CD4-positive, alpha-beta T cell treated with Interleukin-21 for 1 hour (primary cell): ENCODE data around the gene C19orf25.
"Not testable (repeated sequence)": the region's sequence is repeated elsewhere in the genome, so short reads cannot be mapped to it uniquely, and the experiment has no call there.

Source experiments
- DNase-seq: peaks from one replicate; pipeline ENCODE4 v3.0.0-alpha.2; 2020

Gene C19orf25

DNA sequence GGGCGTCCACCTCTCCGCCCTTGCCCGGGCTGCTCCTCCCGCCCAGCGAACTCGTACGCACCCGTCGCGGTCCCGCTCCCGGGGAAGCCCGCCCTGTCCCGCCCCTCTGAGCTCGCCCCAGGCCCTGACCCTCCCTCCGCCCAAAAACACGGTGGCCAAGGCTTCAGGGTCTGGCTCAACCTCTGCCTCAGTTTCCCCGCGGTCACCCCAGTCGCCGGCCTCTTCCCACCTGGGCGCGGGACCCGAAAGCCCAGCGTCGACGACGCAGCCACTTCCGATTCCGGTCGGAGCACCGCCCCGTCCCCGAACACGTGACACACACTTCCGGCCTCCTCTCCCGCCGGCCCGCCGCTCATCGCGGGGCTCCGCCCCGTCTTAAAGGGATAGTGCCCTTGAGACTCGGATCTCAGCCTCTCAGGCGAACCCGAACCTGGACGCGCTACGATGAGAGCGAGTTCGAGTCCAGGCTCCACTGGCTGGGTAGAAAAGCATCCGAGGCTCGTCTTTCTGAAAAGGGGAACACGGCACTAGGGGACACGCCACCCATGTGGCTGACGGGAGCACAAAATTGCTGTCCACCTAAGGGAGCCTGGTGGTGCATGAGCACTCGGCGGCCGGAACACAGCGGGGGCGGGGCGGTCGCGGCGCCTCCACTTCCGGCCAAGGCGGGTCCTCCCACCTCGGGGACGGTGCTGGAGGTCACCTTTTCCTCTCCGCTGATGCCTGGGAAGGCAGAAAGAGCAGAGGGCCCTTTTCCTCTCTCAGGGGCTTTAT lies at the start of gene C19orf25:
TSS of gene C19orf25 (minus strand) at position 282 of the 774 bp plus-strand sequence. CDS start 312 bp downstream, outside the sequence.
- DNase-seq, result peak; percentile 92

DNA sequence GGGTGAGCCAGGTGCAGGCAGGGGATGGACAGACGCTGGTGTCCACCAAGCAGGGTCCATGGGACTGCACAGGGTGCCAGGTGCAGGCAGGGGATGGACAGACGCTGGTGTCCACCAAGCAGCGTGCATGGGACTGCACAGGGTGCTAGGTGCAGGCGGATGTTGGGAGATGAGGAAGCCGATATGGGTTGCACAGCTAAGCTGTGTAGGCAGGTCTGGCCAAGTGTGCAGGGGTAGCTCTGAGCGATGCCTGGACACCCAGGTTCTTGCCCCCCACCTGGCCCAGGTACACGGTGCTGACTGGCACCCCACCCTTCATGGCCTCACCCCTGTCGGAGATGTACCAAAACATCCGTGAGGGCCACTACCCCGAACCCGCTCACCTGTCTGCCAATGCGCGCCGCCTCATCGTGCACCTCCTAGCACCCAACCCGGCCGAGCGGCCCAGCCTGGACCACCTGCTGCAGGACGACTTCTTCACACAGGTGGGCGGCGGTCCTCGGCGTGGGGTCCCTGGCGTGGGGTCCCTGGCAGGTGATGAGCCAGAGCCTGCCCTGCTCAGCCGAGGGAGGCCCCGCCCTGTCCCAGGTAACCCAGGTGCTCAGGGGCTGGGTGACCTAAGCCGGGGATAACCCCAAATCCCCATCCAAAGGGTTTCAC lies 48.8 kb upstream of the C19orf25 start:
- DNase-seq, result no peak

DNA sequence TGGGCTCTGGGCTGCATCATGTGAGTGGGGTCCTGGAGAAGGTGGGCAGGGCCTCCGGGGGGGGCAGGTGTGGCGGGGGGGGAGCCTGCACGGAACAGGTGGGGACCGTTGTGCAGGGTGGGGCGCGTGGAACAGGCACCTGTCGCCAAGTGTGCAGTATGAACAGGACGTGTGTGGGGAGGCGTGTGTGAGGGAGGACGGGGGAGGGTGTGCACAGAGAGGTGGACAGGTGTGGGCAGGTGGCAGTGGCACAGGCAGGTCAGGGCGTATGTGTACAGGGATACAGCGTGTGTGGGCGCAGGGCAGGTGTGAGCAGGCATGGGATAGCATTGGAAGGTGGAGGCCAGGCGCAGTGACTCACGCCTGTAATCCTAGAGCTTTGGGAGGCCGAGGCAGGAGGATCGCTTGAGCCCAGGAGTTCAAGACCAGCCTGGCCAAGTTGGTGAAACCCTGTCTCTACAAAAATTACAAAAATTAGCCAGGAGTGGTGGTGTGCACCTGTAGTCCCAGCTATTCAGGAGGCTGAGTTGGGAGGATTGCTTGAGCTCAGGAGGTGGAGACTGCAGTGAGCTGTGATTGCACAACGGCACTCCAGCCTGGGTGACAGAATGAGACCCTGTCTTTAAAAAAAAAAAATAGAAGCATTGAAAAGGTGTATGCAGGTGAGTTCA lies 48.1 kb upstream of the C19orf25 start:
- no peak for DNase-seq

DNA sequence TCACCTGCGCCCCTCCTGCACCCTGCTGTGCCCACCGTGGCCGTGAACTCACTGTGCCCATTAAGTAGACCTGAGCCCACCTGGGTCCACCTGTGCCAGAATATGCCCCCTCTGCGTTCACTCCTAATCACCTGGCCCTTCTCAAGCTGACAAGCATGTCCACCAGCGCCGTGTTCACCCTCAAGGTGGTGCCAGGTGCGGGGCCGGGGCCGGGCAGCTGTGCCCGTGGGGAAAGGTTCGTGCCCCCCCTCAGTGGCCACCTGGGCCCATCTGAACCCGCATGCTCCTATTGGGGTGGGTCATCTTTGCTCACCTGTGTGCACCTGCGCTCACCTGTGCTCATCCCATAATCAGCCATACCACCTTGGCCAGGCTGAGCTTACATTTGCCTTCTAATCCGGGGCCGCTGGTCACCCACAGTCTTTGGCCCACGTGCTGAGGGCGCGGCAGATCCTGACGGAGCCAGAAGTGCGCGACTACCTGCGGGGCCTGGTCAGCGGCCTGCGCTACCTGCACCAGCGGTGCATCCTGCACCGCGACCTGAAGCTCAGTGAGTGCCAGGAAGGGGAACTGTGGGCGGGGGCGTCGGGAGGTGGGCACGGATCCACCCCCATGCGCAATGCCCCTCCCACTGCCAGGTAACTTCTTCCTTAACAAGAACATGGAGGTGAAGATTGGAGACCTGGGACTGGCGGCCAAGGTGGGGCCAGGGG lies 47.2 kb upstream of the C19orf25 start:
- DNase-seq, result no peak

DNA sequence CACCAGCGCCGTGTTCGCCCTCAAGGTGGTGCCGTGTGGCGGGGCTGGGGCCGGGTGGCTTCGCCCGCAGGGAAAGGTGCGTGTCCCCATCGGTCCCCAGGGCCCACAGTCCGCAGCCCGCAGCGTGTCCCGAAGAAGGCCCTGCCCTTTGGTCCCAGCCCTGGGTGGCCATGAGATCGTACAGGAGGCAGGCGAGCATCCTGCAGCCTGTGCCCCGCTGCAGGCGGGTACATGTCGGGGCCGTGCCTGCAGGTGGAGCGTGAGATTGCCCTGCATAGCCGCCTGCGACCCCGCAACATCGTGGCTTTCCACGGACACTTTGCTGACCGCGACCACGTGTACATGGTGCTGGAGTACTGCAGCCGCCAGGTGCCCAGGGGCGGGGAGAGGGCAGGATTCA lies 46.3 kb upstream of the C19orf25 start:
- DNase-seq, result no peak

DNA sequence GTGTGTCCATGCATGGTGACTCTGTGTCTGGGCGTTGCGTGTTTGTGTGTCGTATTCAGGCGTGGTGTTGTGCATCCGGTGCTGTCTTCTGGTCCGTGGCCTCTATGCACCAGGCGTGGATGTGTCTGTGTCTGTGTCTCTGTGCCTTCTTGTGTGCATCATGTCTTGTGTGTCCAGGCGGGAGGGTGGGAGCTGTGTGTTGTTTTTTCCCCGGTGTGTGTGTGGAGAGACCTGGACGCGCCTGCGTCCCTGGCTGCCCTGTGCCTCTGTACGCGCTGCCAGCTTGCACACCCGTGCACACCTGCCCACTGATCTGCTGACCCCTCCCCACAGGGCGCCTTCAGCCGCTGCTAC lies 45.9 kb upstream of the C19orf25 start:
- DNase-seq, result no peak

DNA sequence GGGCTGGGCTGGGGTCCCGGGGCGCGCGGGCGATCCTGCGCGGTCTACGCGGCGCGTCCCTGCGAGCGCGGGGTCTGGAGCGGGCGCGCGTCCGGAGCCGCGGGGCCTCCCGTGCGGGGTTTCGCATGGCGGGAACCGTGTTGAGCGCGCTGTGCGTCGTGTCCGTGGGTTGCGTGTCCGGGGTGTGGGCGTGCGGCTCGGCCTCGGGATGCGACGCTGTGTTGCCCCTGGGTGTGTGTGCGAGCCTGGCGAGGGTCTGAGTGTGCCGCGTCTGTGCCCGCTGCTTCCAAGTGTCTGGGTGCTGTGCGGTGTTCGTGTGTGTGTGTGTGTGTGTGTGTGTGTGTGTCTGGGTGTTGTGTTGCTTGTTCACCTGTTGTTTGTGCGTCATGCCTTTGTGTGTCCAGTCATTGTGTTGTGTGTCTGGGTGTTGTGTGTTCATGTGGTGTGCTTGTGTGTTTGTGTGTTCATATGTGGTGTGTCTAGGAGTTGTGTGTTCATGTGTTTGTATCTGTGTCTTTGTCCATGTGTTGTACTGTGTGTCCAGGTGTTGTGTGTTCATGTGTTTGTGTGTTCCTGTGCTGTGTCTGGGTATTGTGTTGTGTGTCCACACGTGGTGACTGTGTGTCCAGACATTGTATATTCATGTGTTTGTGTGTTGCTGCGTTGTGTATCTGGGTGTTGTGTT lies 45.4 kb upstream of the C19orf25 start:
- DNase-seq, result no peak

DNA sequence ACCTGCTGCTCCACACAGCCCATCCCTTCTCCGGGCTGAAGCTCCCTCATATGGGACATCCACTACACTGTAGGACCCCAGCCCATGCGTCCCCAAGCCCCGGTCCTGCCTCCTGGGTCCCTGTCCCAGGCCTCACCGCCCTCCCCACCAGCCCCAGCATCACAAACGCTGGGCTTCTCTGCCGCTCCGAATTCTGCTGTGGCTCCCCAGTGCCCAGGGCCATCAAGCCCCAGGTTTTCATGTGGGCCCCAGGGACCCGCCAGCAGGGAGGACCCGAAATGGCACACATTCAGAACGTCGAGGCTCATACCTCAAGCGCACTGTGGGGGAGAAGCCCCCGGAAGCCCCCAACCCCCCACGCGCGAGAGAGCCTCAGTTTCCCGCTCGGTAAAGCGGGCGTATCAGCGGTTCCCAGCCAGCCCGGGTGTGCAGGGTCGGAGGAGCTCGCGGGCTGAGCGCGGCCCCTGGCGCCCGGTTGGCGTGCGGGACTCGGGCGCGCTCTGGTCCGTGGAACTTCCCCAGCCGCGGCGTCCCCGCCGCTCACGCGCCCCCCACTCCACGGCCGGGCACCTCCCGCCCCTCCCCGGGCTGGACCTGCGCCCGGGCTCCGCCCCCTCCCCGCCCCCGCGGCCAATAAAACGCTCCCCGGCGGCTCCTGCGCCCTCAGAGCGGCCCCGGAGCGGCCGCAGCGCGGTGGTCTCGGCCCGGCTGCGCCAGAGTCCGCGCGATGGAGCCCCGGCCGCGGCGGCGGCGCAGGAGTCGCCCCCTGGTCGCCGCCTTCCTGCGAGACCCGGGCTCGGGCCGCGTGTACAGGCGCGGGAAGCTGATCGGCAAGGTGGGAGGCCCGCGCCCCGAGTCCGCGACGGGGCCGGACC lies 44.6 kb upstream of the C19orf25 start, which contains the start of gene PLK5:
TSS of gene PLK5 (plus strand) at position 666 of the 875 bp plus-strand sequence. CDS start 2,920 bp downstream, outside the sequence.
- no peak for DNase-seq

DNA sequence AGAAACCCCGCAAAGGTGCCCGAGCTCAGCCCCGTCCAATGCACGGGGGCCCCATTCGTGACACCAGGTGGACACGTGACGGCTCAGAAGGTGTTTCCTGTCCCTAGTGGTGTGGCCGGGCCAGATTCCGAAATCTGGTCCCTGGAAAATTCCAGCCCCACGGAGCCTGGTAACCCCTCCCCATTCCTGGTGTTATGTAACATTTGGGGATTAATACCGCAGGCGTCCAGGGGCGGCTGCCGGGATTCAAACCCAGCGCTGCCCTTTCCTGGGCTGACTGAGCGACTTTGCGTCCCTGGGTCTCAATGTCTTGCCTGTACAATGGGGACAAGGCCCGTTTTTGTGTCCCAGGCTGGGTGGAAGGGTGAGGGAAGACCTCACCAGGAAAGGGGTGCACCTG lies 43.8 kb upstream of the C19orf25 start:
- no peak for DNase-seq

DNA sequence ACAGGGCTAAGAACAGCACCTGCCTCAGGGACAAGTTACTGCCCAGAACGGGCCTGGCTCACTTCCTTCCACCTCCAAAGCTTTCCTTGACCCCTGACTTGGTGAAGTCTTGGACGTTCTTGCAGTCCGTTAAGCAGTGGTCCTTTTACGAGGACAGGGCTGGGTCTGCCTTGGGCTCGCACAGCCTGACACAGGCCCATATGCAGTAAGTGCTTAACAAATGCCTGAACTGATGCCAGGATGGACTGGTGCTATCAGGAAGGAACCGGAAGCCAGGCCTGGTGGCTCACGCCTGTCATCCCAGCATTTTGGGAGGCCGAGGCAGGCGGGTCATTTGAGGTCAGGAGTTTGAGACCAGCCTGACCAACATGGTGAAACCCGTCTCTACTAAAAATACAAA lies 43.0 kb upstream of the C19orf25 start:
- no peak for DNase-seq

DNA sequence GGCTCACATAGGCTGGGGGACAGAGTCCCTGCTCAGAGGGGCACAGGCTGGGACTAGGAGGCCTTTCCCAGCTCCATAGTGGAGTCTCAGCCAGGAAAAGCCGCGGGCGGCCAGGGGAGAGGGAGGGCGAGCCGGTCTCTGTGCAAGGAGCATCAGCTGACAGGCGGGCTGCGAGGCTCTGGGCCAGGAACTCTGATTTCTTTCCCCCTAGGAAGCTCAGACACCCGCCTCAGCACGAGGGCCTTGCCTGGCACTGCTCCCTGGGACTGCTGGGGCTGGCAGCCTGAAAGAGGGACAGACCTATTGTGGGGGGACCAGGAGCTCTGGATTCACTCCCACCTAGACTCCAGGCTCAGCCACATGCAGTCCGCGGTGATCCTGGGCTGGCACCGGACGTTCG lies 42.6 kb upstream of the C19orf25 start:
- DNase-seq, result no peak

DNA sequence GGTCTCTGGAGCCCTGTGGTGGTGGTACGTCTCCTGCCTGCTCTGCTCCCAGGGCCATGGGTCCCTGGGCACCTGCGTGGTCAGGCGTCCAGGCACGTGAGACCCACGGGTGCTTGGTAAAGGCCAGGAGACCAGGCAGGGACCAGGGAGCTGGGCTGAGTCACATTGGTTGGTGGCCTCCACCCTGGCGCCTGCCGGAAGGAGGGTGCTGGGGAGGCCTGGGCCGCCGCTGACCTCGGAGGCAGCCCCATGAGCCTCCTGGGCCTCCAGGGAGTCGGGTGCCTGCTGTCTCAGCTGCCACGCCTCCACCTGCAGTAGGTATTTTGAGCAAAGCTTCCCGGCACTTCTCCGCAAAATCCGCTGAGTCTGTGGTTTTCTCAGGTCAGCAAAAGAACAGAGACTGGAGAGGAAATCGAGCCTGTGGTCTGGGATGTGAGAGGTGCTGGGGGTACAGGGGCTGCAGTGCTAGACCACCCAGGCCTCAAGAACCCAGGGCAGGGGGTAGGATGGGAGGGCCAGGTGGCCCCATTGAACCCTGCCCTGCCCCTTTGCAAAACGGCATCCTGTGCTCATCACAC lies 41.3 kb upstream of the C19orf25 start:
- no peak for DNase-seq

DNA sequence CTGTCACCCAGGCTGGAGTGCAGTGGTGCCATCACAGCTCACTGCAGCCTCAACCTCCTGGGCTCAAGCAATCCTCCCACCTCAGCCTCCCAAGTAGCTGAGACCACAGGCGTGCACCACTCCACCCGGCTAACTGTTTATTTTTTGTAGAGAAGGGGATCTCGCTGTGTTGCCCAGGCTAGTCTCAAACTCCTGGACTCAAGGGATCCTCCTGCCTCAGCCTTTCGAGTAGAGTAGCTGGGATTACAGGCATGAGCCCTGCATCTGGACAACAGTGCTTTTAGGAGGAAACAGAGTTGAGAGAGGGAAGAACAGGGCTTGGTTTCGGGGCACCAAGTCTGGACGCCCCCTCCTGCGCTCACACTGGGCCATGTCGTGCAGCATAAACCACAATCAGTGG lies 40.8 kb upstream of the C19orf25 start:
- DNase-seq, result not testable (repeated sequence)

DNA sequence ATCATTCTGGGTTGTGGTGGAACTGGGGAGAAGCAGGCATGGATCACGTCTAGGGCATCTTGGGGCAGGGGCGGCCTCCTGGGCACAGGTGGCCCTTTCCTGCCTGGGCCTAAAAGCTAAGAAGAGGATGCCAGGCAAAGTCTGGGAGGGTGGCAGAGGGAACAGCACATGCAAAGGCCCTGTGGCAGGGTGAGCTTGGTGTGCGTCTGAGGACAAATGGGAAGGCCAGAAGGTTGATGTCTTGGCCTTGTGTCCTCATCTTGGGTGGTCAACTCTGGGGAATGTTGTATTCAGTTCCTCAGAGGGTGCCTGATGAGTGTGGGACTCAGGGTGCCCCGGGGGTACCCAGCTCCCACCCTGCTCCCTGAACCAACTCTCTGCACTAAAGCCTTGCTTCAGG lies 39.5 kb upstream of the C19orf25 start:
- DNase-seq, result no peak

DNA sequence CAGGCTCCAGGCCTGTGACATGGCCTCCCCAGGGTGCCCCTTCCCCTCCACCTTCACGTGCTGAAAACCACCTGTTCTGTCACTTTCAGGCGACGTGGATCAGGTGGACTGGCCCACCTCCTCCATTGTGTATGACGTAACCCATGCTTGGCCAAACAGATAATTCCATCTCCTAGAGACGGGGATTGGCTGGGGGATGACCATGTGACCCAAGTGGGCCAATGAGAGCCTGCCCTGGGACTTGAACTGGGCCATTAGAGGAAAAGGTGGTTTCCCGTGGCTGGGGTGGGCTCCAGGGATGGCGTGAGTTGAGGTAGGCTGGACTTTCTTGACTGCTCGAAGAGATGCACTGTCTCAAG lies 37.4 kb upstream of the C19orf25 start:
- DNase-seq, result no peak

DNA sequence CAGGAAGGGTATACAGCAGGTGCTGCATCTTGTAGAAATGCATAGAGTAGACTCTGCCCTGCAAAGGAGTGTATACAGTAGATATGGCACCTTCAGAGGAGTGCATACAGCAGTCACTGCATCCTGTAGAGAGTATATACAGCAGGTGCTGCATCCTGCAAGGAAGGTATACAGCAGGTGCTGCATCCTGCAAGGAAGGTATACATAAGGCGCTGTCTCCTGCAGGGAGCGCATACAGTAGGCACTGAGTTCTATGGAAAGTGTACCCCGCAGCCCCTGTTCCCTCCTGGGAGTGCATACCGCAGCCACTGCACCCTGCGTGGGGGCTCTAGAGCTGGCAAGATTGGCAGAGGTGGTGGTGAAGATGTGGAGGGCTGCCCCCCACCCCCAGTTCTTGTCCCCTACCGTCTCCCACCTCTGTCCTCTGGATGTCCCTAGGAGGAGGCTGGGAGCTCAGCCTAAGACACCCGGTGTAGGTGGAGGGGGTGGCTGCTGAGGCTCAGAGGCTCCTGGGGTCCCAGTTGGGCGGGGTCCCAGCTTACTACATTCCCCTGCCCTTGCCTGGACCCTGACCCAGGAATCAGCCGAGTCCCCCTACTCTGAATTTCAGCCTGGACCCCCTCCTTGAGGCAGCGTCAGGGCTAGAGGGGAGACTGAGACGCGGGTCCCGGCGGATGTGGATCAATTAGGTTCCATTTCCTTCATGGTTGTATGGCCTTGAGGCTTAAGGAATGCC lies 36.1 kb upstream of the C19orf25 start:
- DNase-seq, result no peak

DNA sequence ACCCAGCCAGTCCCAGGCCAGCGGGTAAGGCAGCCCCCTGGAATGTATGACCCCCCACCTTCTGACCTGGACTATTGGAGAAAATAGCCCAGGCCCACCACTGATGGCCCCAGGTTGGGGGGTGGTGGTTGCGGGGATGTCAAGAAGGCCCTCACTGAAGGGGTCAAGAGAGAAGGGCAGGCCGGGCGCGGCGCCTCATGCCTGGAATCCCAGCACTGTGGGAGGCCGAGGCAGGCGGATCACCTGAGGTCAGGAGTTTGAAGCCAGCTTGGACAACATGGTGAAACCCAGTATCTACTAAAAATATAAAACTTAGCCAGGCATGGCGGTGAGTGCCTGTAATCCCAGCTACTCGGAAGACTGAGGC lies 35.3 kb upstream of the C19orf25 start:
- no peak for DNase-seq

DNA sequence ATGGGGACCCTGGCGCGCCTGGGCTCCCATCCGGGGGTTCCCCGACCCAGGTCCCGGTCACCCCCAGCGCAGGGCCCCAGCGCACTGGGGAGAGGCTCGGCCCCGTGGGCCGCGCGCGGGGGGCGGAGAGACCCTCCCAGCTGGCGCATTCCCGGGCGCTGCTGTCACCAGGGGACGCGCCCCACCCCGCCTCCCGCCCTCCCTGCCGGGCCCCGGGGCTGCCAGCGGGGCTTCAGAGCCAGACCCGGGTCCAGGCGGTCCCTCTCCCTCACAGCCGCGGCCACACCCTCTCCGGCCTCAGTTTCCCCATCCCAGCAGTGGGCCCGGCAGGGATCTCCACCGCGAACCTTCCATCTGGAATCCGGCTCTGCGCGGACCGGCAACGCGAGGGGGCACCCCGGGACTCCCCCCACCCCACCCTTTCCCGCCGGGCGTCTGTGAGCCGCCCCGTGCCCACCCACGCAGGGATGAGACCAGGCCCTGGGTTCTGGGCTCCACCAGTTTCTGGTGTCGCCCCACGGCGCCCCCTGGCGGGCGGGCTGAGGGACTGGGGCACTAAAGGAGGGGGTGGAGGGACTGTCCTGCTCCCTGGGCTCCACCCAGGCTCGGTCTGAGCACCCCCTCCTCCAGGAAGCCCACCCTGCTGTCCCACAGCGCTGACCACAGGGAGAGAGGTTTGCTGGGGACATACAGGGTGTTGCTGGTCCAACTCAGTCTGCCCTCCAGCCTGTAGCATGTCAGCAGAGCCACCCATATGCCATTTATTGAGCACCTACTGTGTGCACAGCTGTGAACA lies 34.7 kb upstream of the C19orf25 start:
- DNase-seq, result peak; percentile 70

DNA sequence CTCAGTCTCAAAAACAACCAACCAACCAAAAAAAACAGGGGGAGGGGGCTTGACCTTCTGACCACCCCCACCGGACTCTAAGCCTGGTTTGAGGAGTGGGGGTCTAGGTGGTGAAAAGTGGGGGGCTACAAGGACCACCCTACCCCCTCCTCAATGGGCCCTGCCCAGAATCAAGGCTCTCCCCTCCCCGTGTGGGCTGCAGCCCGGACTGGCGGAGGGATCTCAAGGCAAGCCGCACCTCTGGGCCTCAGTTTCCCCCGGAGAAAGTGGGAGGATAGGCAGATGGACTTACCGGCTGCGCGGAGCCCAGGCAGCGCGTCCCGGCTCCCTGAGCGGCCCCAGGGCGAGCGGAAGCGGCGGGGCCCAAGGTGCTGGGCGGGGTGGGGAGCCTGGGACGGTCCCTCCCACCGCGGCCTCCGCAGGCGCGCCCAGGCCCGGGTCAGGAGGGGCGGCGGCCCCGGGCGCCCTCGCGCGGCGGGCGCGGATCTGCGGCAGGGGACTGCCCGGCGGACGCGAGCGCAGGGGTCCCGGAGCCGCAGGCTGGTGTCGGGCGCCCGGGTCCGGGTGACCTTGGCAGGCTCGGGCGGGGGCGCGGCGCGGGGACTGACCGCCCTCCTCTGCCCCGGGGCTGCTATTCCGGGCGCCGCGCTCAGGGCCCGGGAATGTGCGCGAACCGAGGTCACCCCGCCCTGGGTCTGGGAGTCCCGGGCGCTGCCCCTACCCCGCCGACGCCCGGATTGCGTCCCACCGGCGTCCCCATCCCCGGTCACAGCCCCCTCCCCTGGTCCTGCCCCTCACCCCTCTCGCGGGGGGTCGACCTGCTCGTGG lies 33.9 kb upstream of the C19orf25 start, which contains the start of gene ADAMTSL5:
TSS of gene ADAMTSL5 (minus strand) at position 349 of the 828 bp plus-strand sequence. CDS start 2,076 bp downstream, outside the sequence.
- peak; percentile 66 for DNase-seq
